H1 (cell line): ENCODE data around the gene IQCH. TPM values are rescaled to one million over a fixed set of nuclear protein-coding genes. Genes with fewer than 3 reads are reported as not detected.

Experiments used
- RBBP5 ChIP-seq: IDR thresholded peaks from 2 replicates; pipeline ENCODE4 v1.7.1; 2012; ENCODE audit warnings: low read depth, mild to moderate bottlenecking, inconsistent platforms, low read length, moderate library complexity, borderline replicate concordance
- RNF2 ChIP-seq: fragments of 200-900, 300-1000 bp; sonication (generic); IDR thresholded peaks from 2 replicates; pipeline ENCODE4 v1.7.1; 2016; ENCODE audit warnings: borderline replicate concordance, low read depth, mild to moderate bottlenecking, antibody characterized with exemption, low read length; ENCODE audit not compliant: poor library complexity, severe bottlenecking; ENCODE audit errors: missing control alignments
- SIX5 ChIP-seq: IDR thresholded peaks from 2 replicates; pipeline ENCODE4 v1.6.1; 2011; ENCODE audit warnings: mild to moderate bottlenecking, low read depth, low read length
- polyA plus RNA-seq, 7 experiments: library from polyadenylated mRNA; depleted of rRNA in 3 of 7; stranded (reverse) in 5 of 7; unstranded in 2 of 7; fragments of >200 nt in 5 of 7; fragments of 200-250 nt in 2 of 7; gene quantifications; 1 replicate in 5 of 7; 2 replicates in 1 of 7; 4 replicates in 1 of 7; pipeline versions ENCODE4 v1.2.1 to v1.2.3, GENCODE V29; 2011 to 2013; ENCODE audit warnings: missing spikeins in 2 of 7, mixed read lengths in 2 of 7
- total RNA-seq: library from RNA; stranded (reverse); fragmentation: NEBNext Ultra II Directional; extraction: Animal tissue kit (Norgen Biotek cat#: 25700); gene quantifications from 2 replicates; pipeline ENCODE4 v1.2.1, GENCODE V29; 2021
- TF ChIP-seq, protein P1 (sequence below): IDR thresholded peaks from 2 replicates; pipeline ENCODE4 v1.6.1; 2012; ENCODE audit warnings: inconsistent platforms

IQCH gene
- total and polyA plus RNA-seq, 2 of the 8 experiments (the other 6 are each of a cell fraction or from before 2014, with no cell fraction given), result 0.60 to 1.9 TPM

DNA sequence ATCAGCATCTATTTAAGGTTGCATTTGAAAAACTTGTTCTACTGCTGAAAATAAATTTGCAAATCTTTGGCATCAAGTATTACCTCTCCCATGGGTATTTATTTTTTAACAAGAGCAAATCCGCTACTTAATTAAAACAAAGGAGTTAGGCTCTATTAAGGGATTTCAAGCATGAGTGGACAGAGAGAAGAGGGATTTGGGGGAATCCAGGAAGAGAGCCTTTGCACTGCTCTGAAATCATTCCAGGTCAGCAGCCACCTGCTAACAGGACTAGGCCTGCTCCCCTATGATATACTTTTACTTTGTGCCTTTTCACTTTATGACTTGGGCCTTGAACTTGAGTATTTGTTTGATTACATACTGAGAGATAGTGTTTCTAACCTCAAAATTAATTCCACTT, 57.1 kb downstream of the IQCH start (continued):
- TF ChIP-seq, protein P1, sequence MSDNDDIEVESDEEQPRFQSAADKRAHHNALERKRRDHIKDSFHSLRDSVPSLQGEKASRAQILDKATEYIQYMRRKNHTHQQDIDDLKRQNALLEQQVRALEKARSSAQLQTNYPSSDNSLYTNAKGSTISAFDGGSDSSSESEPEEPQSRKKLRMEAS, result no peak
- TF ChIP-seq RBBP5 (no peak), RNF2 (no peak), SIX5 (no peak)
